ENCODE data around the gene ENOX1. TPM values are rescaled to one million over a fixed set of nuclear protein-coding genes. Genes with fewer than 3 reads are reported as not detected.

ENOX1 gene
- total and polyA plus RNA-seq, 2 of the 8 experiments (the other 6 are each of a cell fraction or from before 2014, with no cell fraction given), result 0.23 to 0.37 TPM

GRCh38 chr13:43370842-43371241 lies 415.9 kb downstream of the ENOX1 start (continued):
- TF ChIP-seq CHD7 (IDR thresholded peaks at IDR 0.05; ENCODE audit: insufficient replicate concordance, low read length) (no peak), ATF2 (IDR thresholded peaks at IDR 0.05; ENCODE audit: low read length) (no peak), TEAD4 (IDR thresholded peaks at IDR 0.05; ENCODE audit: low read depth, low read length) (no peak), SUZ12 (IDR thresholded peaks at IDR 0.05; ENCODE audit: low read length) (no peak), TCF12 (IDR thresholded peaks at IDR 0.05; ENCODE audit: low read depth, low read length) (no peak), HDAC6 (IDR thresholded peaks at IDR 0.05; ENCODE audit: low read depth, low read length) (no peak), KDM1A (IDR thresholded peaks at IDR 0.05; ENCODE audit: borderline replicate concordance, low read length) (no peak)

Data from H1 (cell line).